B cell (primary cell): ENCODE data around the gene ICOSLG.

ENCODE experiments used
- EZH2 ChIP-seq: IDR thresholded peaks from 2 replicates; pipeline ENCODE4 v1.6.1; 2012; ENCODE audit warnings: borderline replicate concordance, low read depth, mild to moderate bottlenecking, moderate library complexity, low read length; ENCODE audit not compliant: insufficient read depth, poor library complexity, severe bottlenecking
- TF ChIP-seq, protein P1 (sequence below): fragments of 200-600 bp; IDR thresholded peaks from one replicate; pipeline ENCODE4 v1.8.0; 2022; ENCODE audit warnings: antibody characterized with exemption, mild to moderate bottlenecking

DNA sequence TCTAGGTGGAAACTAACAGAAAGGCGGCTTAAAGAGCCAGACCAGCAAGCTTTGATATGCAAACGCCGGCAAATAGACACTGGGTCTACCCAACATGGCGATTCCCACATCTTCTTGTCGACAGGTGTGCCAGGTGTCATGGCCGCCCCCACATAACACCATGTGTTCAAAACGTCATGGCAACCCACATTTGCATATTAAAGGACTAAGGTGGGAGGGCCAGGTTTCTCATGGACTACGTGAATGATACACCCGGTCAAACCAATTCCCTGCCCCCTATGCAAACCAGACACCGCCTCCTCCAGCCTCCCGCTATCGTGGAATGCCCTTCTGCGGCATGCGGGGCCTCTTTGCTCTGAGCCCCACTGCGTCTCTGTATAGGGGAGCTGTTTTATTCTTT, 41.3 kb downstream of the ICOSLG start:
- TF ChIP-seq, protein P1, sequence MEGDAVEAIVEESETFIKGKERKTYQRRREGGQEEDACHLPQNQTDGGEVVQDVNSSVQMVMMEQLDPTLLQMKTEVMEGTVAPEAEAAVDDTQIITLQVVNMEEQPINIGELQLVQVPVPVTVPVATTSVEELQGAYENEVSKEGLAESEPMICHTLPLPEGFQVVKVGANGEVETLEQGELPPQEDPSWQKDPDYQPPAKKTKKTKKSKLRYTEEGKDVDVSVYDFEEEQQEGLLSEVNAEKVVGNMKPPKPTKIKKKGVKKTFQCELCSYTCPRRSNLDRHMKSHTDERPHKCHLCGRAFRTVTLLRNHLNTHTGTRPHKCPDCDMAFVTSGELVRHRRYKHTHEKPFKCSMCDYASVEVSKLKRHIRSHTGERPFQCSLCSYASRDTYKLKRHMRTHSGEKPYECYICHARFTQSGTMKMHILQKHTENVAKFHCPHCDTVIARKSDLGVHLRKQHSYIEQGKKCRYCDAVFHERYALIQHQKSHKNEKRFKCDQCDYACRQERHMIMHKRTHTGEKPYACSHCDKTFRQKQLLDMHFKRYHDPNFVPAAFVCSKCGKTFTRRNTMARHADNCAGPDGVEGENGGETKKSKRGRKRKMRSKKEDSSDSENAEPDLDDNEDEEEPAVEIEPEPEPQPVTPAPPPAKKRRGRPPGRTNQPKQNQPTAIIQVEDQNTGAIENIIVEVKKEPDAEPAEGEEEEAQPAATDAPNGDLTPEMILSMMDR = no peak
- TF ChIP-seq EZH2 = no peak
